Measurements from ENCODE around the gene RRM1.
A peak's percentile ranks its signal among the peaks of the same experiment; 100 is the strongest.
"Not testable (repeated sequence)": the region's sequence is repeated elsewhere in the genome, so short reads cannot be mapped to it uniquely, and the experiment has no call there.

The RRM1 gene

DNA sequence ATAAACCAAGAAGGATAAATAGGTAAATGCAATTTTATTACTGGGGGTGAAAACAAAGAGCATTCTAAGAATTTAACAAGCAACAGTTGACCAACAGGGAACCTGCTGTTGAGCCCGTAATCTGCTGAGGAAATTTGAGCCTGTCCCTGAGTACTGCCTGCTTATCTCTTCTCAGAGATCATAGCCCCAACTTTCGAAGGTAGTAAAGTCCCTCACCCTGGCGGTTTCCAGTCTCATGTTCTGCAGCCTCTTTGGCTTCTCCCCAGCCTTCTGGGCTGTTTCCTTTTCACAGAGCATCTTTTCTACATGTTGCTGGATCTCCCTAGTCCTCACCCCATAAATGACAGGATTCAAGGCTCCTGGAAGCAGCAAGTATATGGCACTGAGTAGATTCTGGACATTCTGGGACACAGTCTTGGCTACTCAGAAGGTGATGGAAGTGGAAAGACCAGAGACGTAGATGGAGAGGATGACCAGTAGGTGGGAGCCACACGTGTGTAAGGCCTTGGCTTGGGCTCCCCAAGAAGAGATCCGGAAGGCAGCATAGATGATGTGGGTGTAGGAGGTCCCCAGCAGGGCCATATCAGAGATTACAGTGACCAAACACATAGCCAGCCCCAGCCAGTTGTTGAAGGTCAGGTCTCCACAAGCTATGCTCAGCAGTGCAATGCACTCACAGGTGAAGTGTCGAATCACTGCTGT lies 51.6 kb downstream of the RRM1 start:
- DNase-seq, result no peak

GRCh38 chr11:4146772-4147098 lies 52.1 kb downstream of the RRM1 start:
- no peak for DNase-seq

- DNase-seq, result no peak
Observed at GRCh38 chr11:4154503-4154902, 59.9 kb downstream of the RRM1 start.

GRCh38 chr11:4156571-4156970 lies 62.0 kb downstream of the RRM1 start:
- DNase-seq, result no peak

- DNase-seq, result not testable (repeated sequence)
Observed at GRCh38 chr11:4158818-4159217, 64.2 kb downstream of the RRM1 start.

DNA sequence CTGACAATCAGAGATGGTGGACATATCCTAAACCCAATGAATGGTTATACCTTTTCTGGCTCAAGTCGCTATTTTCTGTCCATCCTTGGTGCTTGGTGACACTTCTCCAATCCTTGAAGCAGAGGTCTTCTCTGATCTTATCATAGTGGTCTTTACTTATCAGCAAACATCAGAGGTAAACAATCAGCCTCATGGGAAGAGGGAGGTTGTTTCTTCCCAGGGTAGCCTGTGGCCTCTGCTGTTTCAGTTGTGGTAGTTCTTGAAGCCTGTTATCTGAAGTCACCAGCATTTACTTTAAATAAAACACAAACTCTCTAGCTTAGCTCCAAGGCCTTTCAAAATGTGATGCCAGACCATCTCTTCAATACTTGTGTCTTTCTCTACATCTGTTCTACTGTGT lies 66.7 kb downstream of the RRM1 start:
- no peak for DNase-seq

DNA sequence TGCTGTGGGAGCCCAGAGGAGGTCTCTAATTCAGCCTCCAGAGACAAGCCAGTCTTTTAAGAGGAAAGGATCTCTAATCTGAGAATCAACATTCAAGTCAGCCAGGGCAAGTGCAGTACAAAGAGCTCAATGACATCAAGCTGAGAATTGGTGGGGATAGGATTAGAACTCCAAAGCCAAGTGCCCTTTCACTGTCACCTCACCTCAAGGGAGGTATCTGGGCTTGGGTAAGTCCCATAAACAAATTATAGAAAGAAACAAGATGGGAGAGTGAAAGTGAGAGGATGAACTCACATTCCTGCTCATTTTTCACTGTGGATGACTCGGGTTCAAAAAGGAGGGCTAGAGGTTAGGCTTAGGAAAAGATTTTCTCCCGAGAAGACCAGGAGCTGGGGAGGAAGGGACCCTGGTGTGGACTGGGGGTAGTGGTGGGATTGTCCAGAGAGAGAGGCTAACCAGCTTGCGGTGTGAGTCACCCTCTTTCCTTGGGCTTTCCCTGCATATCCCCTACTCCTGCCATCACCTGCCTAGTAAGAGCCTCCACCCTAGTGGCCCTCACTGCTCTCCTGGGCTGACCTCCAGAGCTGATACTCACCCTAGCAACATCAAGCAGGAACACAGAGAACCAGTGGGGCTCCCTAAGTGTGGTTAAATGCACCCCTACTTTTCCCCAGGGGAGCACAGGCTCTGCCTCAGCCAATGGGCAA lies 70.4 kb downstream of the RRM1 start:
- DNase-seq, result no peak

DNA sequence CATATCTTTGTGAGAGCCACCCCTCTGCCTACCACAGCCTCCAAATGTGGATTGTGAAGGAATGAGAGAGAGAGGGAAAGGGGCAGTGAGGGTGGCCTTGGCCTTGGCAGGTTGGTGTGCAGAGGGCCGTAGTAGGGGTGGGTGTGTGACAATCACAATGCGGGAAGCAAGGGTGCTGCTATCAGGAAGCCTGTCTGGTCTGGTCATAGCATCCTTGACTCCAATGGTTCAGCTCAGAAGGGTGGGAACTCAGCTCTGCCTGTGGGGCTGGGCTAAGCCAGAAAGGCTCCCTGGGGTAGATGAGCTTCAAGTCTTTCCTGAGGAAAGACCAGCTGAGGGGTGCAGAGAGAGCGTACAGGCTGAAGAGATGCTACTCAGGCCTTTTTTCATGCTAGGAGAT lies 72.7 kb downstream of the RRM1 start:
- no peak for DNase-seq

DNA sequence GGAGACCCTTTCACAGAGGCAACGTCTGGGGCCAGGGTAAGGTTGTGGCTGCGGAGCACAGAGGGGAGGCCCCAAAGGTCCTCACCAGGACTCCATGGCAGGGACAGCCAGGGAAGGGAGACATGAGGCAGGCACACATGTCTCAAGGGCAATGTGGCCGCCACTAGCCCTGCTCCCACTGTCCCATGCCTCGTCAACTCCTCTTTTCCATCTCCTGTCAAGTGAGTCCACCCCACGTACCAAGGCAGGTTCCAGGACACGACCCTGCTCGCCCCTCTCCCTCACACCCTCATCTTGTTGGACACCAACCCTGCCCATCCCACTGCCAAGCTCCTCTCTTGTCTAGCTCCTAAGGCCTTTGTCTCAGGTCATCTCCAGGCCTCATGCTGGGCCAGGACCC lies 73.2 kb downstream of the RRM1 start:
- DNase-seq, result no peak

GRCh38 chr11:4175620-4176350 lies 81.2 kb downstream of the RRM1 start:
- DNase-seq, result peak in 1 of 2 experiments; percentile 35

GRCh38 chr11:4178813-4179662 lies 84.4 kb downstream of the RRM1 start:
- no peak for DNase-seq

DNA sequence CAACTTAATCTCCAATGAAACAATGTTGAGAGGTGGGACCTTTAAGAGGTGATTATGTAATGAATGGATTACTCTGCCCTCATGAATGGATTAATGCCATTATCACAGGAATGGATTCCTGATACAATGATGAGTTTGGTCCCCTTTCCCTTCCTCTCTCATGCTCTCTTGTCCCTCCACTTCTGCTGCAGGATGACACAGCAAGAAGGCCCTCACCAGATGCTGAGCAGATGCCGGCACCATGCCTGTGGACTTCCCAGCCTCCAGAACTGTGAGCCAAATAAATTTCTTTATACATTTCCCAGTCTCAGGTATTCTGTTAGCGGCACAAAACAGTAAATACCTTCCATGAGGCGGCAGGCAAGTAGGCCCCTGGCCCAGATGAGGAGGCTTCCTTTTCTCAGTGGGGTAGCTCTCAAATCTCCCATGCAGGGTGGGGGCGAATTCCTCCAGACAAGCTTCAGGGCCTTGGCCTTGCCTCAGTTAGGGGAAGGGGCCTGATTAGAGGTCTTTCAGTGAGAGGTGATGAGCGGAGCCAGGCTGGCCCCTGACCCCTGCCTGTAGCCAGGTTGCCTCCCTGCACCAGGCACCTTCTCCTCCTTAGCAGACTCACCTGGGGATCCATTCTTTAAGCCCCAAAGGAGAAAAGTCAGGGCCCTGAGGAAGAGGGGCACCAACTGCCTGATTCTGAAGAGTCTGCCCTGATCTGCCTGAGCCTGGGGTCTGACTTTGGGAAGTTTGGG lies 86.0 kb downstream of the RRM1 start:
- no peak for DNase-seq

DNA sequence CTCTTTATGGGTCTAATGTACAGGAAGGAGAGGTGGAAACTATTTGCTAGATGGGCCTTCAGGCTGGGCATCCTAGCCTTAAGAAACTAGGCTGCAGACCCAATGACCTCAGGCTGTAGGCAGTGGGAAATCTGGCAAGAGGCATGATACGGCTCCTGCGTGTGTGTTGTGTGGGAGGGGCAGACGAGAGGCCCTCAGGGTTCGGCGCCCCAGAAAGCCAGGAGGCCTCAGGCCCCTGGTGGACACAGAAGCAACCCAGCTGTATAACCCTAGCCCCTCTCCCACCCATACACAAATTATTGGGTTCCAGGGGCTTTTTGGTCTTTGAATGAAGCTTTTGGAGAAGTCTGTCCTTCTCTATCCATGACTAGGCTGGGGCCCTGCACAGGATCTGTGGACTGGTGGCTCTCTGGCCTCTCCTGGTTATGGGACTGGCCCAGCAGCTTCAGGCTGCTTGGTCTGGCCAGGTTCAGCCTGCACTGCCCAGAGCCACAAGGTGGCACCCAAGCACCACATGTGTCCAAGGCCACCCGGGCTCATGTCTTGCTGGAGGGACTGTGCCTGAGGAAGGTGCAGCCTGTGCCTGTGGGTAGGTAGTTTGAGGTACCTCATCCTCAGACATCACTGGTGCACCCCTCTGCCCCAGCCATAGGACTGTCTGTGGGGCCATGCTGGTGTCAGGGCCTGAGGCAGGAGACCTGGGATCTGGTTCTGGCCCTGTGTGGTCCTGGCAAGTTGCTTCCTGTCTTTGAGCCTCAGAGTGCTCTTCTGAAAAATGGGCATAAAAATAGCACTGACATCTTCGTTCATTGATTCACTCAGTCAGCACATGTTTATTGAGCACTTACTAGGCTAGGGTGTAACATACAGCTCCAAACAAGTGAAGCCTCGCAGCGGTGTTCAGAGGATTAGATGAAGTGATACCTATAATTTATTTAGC lies 87.5 kb downstream of the RRM1 start:
- peak; percentile 48 to 49 for DNase-seq

DNA sequence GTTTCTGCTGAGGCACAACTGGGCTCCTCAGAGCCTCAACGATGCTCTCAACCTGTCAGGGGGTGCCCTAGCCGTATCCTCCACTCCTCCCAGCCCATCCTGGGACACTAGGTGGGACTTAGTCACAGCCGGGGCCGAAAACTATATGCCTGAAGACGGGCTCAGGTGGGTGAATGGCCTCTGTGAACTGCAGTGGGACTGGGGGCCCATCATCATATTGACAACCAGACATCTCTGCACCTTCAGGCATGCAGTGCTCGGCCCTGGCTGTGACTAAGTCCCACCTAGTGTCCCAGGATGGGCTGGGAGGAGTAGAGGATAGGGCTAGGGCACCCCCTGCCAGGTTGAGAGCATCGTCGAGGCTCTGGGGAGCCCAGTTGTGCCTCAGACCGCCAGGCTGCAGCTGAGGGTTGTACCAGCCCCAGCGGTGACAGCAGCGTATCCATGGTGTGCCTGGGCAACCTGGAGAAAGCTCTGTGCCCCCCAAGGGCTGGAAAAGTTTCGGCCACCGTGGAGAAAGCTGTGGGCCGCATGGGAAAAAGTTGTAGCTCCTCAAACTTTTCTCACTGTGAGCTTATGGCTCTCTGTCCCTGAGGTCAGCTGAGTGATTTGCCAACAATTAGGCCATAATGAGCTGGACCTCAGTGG lies 88.9 kb downstream of the RRM1 start:
- DNase-seq, result no peak

DNA sequence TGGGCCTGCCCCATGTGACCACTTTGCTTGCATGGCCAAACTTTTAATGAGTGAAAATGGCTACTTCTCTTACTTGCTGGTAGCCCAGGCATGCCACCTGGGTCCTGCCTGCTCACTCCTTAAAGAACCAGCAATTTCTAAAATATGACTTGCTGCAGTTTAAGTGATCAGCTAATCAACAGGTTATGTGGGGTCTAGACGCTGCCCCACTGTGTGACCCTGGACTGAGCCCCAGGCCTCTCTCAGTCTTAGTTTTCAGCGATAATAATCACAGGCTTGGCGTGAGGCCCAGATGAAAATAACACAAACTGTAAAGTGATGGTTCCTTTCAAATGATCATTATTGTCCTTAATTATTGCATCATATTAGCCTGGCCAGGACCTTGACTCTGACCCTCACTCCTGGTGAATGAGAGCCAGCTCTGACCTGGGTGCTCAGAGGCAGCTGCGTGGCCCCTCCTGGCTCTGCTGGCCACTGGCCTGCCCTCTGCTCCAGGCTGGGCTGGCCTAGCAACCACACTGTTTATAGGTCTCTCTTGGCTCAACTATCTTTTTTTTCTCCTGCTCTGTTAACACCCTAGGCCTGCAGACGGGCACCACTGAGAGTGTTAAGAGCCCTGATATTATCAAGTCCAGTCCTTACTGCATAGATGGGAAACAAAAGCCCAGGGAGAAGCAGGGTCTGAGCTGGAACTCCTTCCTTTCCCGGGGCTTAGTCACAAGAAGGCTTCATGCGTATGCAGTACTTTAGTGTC lies 89.7 kb downstream of the RRM1 start:
- DNase-seq, result no peak

GRCh38 chr11:4185561-4185960 lies 91.0 kb downstream of the RRM1 start:
- DNase-seq, result no peak

DNA sequence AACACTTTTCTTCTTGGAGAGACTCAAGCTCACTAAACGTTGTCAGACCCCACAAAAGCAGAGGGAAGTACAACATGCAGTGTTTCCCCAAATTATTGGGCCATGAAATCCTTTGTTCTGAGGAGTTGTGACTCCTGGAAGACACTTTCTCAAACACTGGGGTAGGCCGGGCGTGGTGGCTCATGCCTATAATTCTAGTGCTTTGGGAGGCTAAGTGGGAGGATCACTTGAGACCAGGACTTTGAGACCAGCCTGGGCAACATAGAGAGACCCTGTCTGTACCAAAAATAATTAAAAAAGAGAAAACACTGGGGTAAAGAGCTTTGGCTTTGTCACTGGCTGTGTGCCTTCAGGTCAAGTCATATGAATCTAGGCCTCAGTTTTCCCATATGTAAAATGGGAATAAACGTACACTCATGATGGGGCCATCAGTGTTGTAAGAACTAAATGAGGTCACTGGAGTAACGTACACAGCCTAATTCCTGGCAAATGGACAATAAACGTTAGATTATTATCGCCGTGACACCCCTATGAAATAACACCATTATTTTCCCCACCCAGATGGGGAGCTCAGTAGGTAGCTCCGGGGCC lies 92.0 kb downstream of the RRM1 start:
- no peak for DNase-seq

DNA sequence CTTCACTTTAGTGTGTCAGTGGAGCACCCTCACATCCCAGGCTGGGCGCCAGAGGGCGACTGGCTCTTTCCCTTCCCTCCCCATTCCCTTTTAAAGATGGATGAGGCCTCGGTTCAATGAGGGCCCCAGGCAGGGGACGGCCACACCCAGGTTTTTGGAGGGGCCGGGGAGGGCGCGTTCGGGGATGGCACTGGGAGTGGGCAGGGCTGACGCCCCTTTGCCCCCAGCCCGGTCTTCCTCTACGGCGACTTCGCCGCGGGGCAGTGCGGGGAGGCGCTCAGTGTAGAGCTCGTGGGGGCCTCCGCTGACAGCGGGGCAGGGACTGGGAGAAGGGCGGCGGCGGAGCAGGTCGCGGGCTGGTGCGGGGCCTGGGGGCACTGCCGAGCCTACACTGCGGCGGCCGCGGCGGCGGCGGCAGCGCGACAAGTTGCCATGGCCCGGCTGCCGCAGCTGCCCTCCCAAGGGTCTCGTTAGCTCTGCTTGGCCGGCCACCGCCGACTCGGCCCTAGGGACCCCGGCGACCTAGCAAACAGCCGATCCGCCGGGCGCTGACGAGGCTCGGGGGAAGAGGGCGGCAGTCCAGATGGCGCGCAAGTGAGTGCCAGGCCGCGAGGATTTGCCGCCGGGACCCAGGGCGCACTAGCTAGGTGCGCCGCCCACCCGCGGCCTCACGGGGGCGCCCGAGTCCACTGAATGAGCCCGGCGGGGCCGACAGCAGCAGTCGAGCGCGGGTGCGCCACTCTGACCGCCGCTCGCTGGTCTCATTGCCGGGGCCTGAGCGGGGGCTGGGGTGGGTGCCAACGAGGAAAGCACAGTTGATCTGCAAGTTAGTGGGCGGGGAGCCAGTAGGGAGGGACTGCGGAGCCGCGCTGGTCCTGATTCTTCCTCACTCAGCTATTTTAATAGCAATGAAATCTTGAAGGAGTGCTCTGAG lies 92.7 kb downstream of the RRM1 start:
- peak; percentile 34 to 69 for DNase-seq
